Left lung (tissue), 10 donors: ENCODE results near the gene RTTN. TPM values are rescaled to one million over a fixed set of nuclear protein-coding genes. Genes with fewer than 3 reads are reported as not detected.

Experiments used
- ATAC-seq: fragments of 200-7000 bp; cut with Tn5 transposase; one replicate; pipeline ENCODE4 v1.9.1; 2020; ENCODE audit warnings: moderate library complexity
- DNase-seq, 4 donors: peaks; one replicate each; pipeline ENCODE4 v3.0.0-alpha.2; 2013 to 2020
- H3K27ac ChIP-seq, 2 donors: fragments of 200-600 bp; sonication (generic) in 1 of 2; one replicate each; pipeline versions ENCODE4 v1.5.0 to v1.8.0; 2020 to 2021
- H3K27me3 ChIP-seq, 2 donors: fragments of 200-600 bp; sonication (generic) in 1 of 2; one replicate each; pipeline versions ENCODE4 v1.5.0 to v1.8.0; 2020 to 2021
- H3K36me3 ChIP-seq, 2 donors: fragments of 200-600 bp; sonication (generic) in 1 of 2; one replicate each; pipeline versions ENCODE4 v1.5.0 to v1.8.0; 2020 to 2021
- H3K4me1 ChIP-seq, 2 donors: fragments of 200-600 bp; one replicate each; pipeline ENCODE4 v1.8.0; 2021
- H3K4me3 ChIP-seq, 2 donors: fragments of 200-600 bp; sonication (generic) in 1 of 2; one replicate each; pipeline versions ENCODE4 v1.5.0 to v1.8.0; 2020 to 2021; ENCODE audit warnings: mild to moderate bottlenecking in 1 of 2
- H3K9me3 ChIP-seq, 2 donors: fragments of 200-600 bp; sonication (generic) in 1 of 2; one replicate each; pipeline versions ENCODE4 v1.5.0 to v1.8.0; 2020 to 2021
- intact Hi-C, 2 donors: fragments of 100-400 bp; cut with DNase I; formaldehyde crosslinking; loops; one replicate each; pipeline versions ENCODE4 v1.11.2 to v1.14.2; 2022
- polyA plus RNA-seq, 6 donors: library from polyadenylated mRNA; unstranded; fragments of 120-200 nt; gene quantifications; one replicate each; pipeline ENCODE4 v1.2.1, GENCODE V29; 2013; ENCODE audit not compliant: insufficient read length in 6 of 6
- total RNA-seq, 2 donors: library from RNA; stranded (reverse); fragmentation: NEBNext Ultra II Directional; extraction: Animal tissue kit (Norgen Biotek cat#: 25700); gene quantifications; one replicate each; pipeline ENCODE4 v1.2.1, GENCODE V29; 2021
- TF ChIP-seq, protein P1 (sequence below), 2 donors: fragments of 200-600 bp; sonication (generic) in 1 of 2; IDR thresholded peaks; one replicate each; pipeline versions ENCODE4 v1.5.0 to v1.8.0; 2021; ENCODE audit warnings: antibody characterized with exemption in 2 of 2
- donor health status: DM: no; HTN: yes; CAD: no.
- donor health status: DM: no; HTN: no; CAD: no.

RTTN gene
- total and polyA plus RNA-seq, 8 donors: 9.8 to 25.4 (median 21.1) TPM

DNA sequence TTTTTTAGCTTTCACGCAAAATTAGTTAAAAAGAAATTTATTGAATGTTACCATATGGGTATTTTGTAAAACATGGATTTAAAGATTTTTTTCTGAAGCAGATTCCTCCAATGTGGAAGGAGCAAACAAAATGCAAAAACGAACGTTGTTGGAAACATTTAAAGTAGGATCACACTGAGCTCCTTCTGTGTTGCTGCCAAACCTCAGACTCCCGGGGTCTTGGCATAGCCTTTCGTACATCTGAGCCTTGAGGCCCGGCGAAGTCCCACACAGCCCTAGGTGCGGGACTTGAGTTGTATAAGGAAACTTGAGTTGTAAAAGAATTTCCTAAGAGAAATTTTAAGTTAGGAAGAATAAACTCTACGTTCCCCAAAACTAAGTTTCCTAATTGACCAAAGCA, 205.8 kb downstream of the RTTN start:
- Histone ChIP-seq H3K27me3 (no peaks in the 10 kb centered on the region), H3K4me3 (no peak overlapping the region), H3K4me1 (peaks cover 0 to 4% of the 10 kb centered on the region in 2 donors), H3K36me3 (no peaks in the 10 kb centered on the region), H3K27ac (no peak overlapping the region), H3K9me3 (no peaks in the 10 kb centered on the region)
- ATAC-seq: no peak
- no peak for DNase-seq
- TF ChIP-seq, protein P1, sequence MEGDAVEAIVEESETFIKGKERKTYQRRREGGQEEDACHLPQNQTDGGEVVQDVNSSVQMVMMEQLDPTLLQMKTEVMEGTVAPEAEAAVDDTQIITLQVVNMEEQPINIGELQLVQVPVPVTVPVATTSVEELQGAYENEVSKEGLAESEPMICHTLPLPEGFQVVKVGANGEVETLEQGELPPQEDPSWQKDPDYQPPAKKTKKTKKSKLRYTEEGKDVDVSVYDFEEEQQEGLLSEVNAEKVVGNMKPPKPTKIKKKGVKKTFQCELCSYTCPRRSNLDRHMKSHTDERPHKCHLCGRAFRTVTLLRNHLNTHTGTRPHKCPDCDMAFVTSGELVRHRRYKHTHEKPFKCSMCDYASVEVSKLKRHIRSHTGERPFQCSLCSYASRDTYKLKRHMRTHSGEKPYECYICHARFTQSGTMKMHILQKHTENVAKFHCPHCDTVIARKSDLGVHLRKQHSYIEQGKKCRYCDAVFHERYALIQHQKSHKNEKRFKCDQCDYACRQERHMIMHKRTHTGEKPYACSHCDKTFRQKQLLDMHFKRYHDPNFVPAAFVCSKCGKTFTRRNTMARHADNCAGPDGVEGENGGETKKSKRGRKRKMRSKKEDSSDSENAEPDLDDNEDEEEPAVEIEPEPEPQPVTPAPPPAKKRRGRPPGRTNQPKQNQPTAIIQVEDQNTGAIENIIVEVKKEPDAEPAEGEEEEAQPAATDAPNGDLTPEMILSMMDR (IDR thresholded peaks at IDR 0.05): no peak
- intact Hi-C loops: no loop called here

DNA sequence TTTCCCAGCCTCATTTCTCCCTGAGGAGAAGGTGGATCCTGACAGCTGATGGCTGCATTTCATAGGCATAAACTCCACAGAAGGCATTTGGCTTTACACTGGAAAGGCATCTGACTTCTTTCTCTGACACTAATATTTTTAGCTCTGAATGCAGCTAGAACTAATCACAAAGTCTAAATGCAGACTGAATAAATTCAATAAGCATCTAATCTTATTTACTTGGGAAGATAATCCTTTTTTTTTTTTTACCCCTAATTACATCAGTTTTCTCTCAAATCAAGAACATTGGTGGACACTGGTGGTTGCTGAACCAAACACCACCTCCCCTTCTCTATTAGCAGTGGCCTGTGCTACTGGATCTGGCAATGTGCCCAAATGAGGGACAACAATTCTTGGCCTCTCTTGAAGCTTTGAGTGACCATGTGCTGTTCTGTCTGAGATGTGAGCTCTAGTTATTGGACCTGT, 206.9 kb downstream of the RTTN start:
- no peaks in the 10 kb centered on the region for H3K4me1 ChIP-seq
- H3K9me3 ChIP-seq: no peaks in the 10 kb centered on the region
- intact Hi-C loops: no loop called here
- H3K27ac ChIP-seq: no peak overlapping the region
- H3K36me3 ChIP-seq: no peaks in the 10 kb centered on the region
- no peak overlapping the region for H3K4me3 ChIP-seq
- no peak for ATAC-seq
- DNase-seq: peak in 2 of 4 donors; percentile 56 to 65
- TF ChIP-seq, protein P1 (IDR thresholded peaks at IDR 0.05): no peak
- no peaks in the 10 kb centered on the region for H3K27me3 ChIP-seq

DNA sequence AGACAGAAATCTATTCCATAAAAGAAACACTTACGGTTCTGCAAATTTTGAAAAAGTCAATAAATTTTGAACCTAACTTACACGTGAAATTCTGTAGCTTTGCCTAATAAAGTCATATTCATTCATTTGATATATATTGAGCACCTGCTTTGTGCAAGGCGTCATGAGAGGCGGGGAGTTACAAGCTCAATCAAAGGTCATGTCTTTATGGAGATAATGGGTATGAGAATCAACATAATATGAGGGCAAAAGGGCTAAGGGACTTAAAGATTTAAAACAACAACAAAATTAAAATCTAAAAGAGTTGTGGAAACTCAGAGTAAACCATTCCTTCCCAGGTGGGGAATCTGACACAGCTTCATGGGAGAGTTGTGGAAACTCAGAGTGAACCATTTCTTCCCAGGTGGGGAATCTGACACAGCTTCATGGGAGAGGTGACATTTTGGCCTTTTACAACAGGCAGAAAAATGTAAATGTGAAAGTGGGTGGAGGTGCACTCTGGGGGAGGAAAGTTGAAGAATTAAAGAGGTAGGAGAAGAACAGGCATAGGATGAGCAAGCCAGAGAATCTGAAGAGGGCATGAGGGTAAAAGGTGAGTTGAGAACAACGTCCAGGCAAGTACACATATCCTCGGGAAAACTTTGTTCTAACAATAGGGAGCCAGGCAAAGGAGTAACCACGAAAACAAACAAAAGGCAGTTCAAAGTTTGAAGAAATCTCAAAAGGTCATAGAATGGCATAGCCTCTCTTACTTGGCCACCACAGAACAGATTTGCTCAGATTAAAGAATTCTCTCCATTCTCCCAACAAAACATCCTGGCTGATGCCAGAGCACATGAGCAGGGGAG, 208.3 kb downstream of the RTTN start:
- ATAC-seq (no peak), DNase-seq (no peak)
- no peaks in the 10 kb centered on the region for H3K27me3 ChIP-seq
- no peak overlapping the region for H3K4me3 ChIP-seq
- intact Hi-C loops: no loop called here
- TF ChIP-seq, protein P1 (IDR thresholded peaks at IDR 0.05): no peak
- no peak overlapping the region for H3K27ac ChIP-seq
- no peaks in the 10 kb centered on the region for H3K9me3 ChIP-seq
- H3K36me3 ChIP-seq: no peaks in the 10 kb centered on the region
- no peaks in the 10 kb centered on the region for H3K4me1 ChIP-seq

DNA sequence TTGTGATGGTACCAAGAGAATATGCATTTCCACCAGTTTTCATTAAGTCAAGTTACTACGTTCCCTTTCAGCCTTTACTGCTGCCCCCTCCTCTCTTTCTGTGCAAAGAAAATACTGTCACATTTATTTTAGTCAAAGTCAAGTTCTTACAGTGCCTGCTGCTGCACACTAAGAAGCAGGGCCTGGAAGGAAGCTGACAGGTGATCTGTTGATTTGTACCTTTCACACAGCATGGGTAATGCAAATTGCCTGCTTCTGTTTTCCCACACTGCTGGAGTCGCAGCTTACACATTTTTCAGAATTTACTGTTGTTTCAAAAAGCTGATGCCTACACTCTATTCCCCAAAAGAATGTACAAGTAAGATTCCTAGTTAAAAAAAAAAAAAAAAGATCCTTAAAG, 209.1 kb downstream of the RTTN start:
- Histone ChIP-seq H3K4me3 (no peak overlapping the region), H3K36me3 (no peaks in the 10 kb centered on the region), H3K4me1 (no peaks in the 10 kb centered on the region), H3K9me3 (no peaks in the 10 kb centered on the region), H3K27ac (no peak overlapping the region), H3K27me3 (no peaks in the 10 kb centered on the region)
- no peak for DNase-seq
- ATAC-seq: no peak
- intact Hi-C loops: no loop called here
- TF ChIP-seq, protein P1 (IDR thresholded peaks at IDR 0.05): no peak

DNA sequence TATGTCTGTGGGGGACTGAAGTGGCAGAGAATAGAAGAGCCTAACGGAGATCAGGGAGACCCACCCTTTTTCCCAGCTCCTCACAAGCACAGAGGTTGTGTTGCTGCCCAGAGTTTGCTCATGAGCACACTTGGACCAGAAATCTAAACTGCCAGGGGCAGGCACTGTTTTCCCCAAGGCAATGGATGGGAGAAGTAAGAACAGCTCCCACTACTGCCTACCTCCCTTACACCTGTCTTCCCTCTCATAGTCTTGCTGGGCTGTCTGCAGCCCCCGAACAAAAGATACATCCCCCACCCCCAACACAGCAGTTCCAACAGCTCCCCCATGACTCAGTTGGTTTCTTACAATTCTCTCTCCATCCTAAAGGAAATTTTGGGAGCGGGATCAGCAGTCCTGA, 209.7 kb downstream of the RTTN start:
- intact Hi-C loops: no loop called here
- H3K27me3 ChIP-seq: no peaks in the 10 kb centered on the region
- TF ChIP-seq, protein P1 (IDR thresholded peaks at IDR 0.05): no peak
- H3K27ac ChIP-seq: no peak overlapping the region
- no peaks in the 10 kb centered on the region for H3K4me1 ChIP-seq
- no peak overlapping the region for H3K4me3 ChIP-seq
- ATAC-seq (no peak), DNase-seq (no peak)
- H3K9me3 ChIP-seq: no peaks in the 10 kb centered on the region
- H3K36me3 ChIP-seq: no peaks in the 10 kb centered on the region
